Measurements from ENCODE around the gene PBX1.

The PBX1 gene

DNA sequence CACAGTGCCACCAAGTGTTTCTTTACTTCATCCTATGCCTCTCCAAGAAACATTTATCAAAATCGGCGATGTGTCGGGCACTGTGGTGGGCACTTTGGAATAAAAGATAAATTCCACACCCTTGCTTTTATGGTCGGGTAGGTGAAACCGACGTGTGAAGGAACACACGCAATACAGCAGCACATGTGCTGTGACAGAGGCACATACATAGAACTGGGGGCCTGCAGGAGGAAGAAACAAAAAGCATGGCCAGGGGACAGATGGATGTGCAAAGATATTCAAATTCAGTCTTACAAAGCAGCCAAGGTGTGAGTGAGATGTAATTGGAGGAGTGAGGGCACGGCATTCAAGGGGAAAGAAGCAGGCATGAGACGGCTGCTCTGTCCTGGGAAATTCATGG is 282.0 kb downstream of the PBX1 start:
- Histone ChIP-seq H3K4me3 (ENCODE audit: low read depth in 1 of 2, low read length in 2 of 2) (no peak overlapping the region), H3K4me2 (ENCODE audit: insufficient read depth, low read length) (no peak overlapping the region), H3K36me3 (ENCODE audit: insufficient read depth, low read length) (no peaks in the 10 kb centered on the region), H2AFZ (ENCODE audit: low read depth, low read length) (no peak overlapping the region), H3K4me1 (ENCODE audit: insufficient read depth, low read length) (no peaks in the 10 kb centered on the region), H3K9me3 (ENCODE audit: insufficient read depth, low read length, severe bottlenecking) (no peaks in the 10 kb centered on the region), H3K27me3 (ENCODE audit: insufficient read depth, low read length, poor library complexity) (no peaks in the 10 kb centered on the region), H3K9ac (ENCODE audit: low read depth, low read length) (no peak overlapping the region), H3K79me2 (ENCODE audit: insufficient read depth, low read length) (no peaks in the 10 kb centered on the region), H4K20me1 (ENCODE audit: insufficient read depth, low read length) (no peaks in the 10 kb centered on the region), H3K27ac (ENCODE audit: low read length) (no peak overlapping the region)
- DNase-seq (no peak), ATAC-seq (ENCODE audit: insufficient read depth, low read depth) (no peak)
- TF ChIP-seq EZH2 (IDR thresholded peaks at IDR 0.05; ENCODE audit: borderline replicate concordance, low read depth, low read length, severe bottlenecking), result no peak
- TF ChIP-seq, protein P1, sequence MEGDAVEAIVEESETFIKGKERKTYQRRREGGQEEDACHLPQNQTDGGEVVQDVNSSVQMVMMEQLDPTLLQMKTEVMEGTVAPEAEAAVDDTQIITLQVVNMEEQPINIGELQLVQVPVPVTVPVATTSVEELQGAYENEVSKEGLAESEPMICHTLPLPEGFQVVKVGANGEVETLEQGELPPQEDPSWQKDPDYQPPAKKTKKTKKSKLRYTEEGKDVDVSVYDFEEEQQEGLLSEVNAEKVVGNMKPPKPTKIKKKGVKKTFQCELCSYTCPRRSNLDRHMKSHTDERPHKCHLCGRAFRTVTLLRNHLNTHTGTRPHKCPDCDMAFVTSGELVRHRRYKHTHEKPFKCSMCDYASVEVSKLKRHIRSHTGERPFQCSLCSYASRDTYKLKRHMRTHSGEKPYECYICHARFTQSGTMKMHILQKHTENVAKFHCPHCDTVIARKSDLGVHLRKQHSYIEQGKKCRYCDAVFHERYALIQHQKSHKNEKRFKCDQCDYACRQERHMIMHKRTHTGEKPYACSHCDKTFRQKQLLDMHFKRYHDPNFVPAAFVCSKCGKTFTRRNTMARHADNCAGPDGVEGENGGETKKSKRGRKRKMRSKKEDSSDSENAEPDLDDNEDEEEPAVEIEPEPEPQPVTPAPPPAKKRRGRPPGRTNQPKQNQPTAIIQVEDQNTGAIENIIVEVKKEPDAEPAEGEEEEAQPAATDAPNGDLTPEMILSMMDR (IDR thresholded peaks at IDR 0.05; ENCODE audit: borderline replicate concordance, extremely low read depth, low read length, poor library complexity, severe bottlenecking), result no peak

DNA sequence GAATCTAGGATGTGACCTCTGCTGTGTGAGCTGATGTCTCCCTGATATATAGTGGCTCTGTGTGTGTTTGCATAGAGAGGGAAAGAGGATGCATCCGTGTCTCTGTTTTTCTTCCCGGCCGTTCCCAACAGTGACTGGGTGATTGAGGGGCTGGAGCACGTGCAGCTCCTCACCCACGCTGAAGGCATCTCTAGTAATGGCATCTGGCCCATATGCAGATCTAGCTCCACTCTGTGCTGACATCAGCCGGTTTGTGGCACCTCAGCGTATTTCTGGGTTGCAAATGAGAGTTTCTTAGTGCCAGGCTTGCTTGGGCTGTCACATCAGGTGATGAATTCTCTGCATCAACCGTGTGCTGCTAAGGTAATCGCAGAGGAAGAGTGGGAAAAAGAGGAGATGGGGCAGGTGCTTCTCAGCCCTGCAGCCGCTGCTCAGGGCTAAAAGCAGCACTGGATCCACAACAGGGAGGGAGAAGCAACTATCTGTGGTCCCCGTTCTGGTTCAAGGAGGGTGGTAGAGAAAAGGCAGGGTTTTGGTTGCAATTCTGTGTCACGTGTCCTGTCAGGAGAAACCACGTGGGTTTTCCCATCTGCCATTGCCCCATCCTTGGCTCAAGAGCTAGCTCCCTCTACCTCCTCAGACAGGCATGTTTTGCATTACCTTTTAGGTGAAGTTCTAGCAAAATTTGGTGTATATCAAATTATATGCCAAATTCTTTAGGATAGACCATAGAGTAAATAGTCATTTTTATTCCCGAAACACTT is 282.9 kb downstream of the PBX1 start:
- Histone ChIP-seq H3K36me3 (ENCODE audit: insufficient read depth, low read length) (no peaks in the 10 kb centered on the region), H3K9me3 (ENCODE audit: insufficient read depth, low read length, severe bottlenecking) (no peaks in the 10 kb centered on the region), H3K27me3 (ENCODE audit: insufficient read depth, low read length, poor library complexity) (no peaks in the 10 kb centered on the region), H2AFZ (ENCODE audit: low read depth, low read length) (no peak overlapping the region), H3K79me2 (ENCODE audit: insufficient read depth, low read length) (no peaks in the 10 kb centered on the region), H3K4me1 (ENCODE audit: insufficient read depth, low read length) (no peaks in the 10 kb centered on the region), H3K4me2 (ENCODE audit: insufficient read depth, low read length) (no peak overlapping the region), H4K20me1 (ENCODE audit: insufficient read depth, low read length) (no peaks in the 10 kb centered on the region), H3K27ac (ENCODE audit: low read length) (no peak overlapping the region), H3K9ac (ENCODE audit: low read depth, low read length) (no peak overlapping the region), H3K4me3 (ENCODE audit: low read depth in 1 of 2, low read length in 2 of 2) (no peak overlapping the region)
- TF ChIP-seq, protein P1 (IDR thresholded peaks at IDR 0.05; ENCODE audit: borderline replicate concordance, extremely low read depth, low read length, poor library complexity, severe bottlenecking), result no peak
- no peak for TF ChIP-seq EZH2 (IDR thresholded peaks at IDR 0.05; ENCODE audit: borderline replicate concordance, low read depth, low read length, severe bottlenecking)
- ATAC-seq (ENCODE audit: insufficient read depth, low read depth) (no peak), DNase-seq (no peak)

DNA sequence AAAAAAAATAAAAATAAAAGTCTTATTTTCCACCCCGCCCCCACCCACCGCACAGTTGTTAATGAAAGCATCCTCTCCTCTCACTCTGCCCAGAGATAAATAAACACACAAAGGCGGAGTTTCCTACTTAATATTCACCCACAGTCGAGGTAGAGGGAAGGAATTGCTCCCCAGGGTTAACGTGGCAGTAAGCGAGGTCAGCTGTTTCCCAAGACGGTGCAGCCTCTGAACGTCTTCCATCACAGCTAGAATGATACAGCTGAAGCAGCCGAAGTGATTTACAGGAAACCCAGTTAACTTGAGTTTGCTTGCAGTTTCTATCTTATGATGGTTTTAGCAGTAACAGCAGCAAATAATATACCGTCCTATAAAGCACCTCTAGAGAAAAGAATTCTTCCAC is 283.9 kb downstream of the PBX1 start:
- no peak for DNase-seq
- ATAC-seq (ENCODE audit: insufficient read depth, low read depth), result no peak
- no peak overlapping the region for H3K27ac ChIP-seq (ENCODE audit: low read length)
- H4K20me1 ChIP-seq (ENCODE audit: insufficient read depth, low read length), result no peaks in the 10 kb centered on the region
- no peaks in the 10 kb centered on the region for H3K36me3 ChIP-seq (ENCODE audit: insufficient read depth, low read length)
- no peak overlapping the region for H3K4me3 ChIP-seq (ENCODE audit: low read depth in 1 of 2, low read length in 2 of 2)
- no peak for TF ChIP-seq EZH2 (IDR thresholded peaks at IDR 0.05; ENCODE audit: borderline replicate concordance, low read depth, low read length, severe bottlenecking)
- TF ChIP-seq, protein P1 (IDR thresholded peaks at IDR 0.05; ENCODE audit: borderline replicate concordance, extremely low read depth, low read length, poor library complexity, severe bottlenecking), result no peak
- no peaks in the 10 kb centered on the region for H3K79me2 ChIP-seq (ENCODE audit: insufficient read depth, low read length)
- H3K9me3 ChIP-seq (ENCODE audit: insufficient read depth, low read length, severe bottlenecking), result no peaks in the 10 kb centered on the region
- H2AFZ ChIP-seq (ENCODE audit: low read depth, low read length), result no peak overlapping the region
- no peaks in the 10 kb centered on the region for H3K4me1 ChIP-seq (ENCODE audit: insufficient read depth, low read length)
- H3K27me3 ChIP-seq (ENCODE audit: insufficient read depth, low read length, poor library complexity), result no peaks in the 10 kb centered on the region
- H3K4me2 ChIP-seq (ENCODE audit: insufficient read depth, low read length), result no peak overlapping the region
- H3K9ac ChIP-seq (ENCODE audit: low read depth, low read length), result no peak overlapping the region

Data from DND-41 (cell line).